NT2/D1 (cell line): ENCODE results near the gene FTO.

Experiments used
- YY1 ChIP-seq: IDR thresholded peaks from 2 replicates; pipeline ENCODE4 v1.6.1; 2011; ENCODE audit not compliant: insufficient read length, insufficient read depth
- ZNF274 ChIP-seq: IDR thresholded peaks from 2 replicates; pipeline ENCODE4 v1.6.1; 2011; ENCODE audit warnings: mild to moderate bottlenecking, low read depth, low read length

GRCh38 chr16:53690771-53691170 lies 13.2 kb upstream of the FTO start:
- TF ChIP-seq ZNF274 = no peak
- TF ChIP-seq YY1 = no peak
